ENCODE measurements around the gene SLC44A5. TPM values are rescaled to one million over a fixed set of nuclear protein-coding genes. Genes with fewer than 3 reads are reported as not detected.
A peak's percentile ranks its signal among the peaks of the same experiment; 100 is the strongest.

The SLC44A5 gene
- polyA plus RNA-seq, 1 experiment = 0.19 TPM

DNA sequence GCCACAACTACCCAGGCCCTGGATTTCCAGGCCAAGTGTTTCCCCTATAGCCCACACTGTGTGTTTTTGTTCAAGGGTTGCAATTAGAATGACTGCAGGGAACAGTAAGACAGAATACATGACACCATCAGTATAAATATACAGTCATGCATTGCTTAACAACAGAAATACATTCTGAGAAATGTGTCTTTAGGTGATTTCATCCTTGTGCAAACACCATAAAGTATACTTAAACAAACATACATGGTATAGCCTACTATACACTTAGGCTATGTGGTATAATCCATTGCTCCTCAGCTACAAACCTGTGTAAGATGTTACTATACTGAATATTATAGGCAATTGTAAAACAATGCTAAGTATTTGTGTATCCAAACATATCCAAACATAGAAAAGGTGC, 7.5 kb upstream of the SLC44A5 start:
- Histone ChIP-seq H3K27ac (ENCODE audit: low read depth, low read length) (no peak overlapping the region), H3K9me3 (ENCODE audit: control insufficient read depth, insufficient read depth, low read length) (no peaks in the 10 kb centered on the region; the same call in 1 of the 2 replicates), H3K27me3 (ENCODE audit: control insufficient read depth, insufficient read depth, low read length) (peaks cover 37% of the 10 kb centered on the region), H3K4me3 (ENCODE audit: low read depth, low read length) (no peak overlapping the region)
- POLR2A ChIA-PET = no interaction called here
- TF ChIP-seq, protein P1, sequence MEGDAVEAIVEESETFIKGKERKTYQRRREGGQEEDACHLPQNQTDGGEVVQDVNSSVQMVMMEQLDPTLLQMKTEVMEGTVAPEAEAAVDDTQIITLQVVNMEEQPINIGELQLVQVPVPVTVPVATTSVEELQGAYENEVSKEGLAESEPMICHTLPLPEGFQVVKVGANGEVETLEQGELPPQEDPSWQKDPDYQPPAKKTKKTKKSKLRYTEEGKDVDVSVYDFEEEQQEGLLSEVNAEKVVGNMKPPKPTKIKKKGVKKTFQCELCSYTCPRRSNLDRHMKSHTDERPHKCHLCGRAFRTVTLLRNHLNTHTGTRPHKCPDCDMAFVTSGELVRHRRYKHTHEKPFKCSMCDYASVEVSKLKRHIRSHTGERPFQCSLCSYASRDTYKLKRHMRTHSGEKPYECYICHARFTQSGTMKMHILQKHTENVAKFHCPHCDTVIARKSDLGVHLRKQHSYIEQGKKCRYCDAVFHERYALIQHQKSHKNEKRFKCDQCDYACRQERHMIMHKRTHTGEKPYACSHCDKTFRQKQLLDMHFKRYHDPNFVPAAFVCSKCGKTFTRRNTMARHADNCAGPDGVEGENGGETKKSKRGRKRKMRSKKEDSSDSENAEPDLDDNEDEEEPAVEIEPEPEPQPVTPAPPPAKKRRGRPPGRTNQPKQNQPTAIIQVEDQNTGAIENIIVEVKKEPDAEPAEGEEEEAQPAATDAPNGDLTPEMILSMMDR (IDR thresholded peaks at IDR 0.05; ENCODE audit: low read depth, low read length) = no peak
- CTCF ChIA-PET = no interaction called here
- no peak for DNase-seq (ENCODE audit: low read depth, low spot score)

DNA sequence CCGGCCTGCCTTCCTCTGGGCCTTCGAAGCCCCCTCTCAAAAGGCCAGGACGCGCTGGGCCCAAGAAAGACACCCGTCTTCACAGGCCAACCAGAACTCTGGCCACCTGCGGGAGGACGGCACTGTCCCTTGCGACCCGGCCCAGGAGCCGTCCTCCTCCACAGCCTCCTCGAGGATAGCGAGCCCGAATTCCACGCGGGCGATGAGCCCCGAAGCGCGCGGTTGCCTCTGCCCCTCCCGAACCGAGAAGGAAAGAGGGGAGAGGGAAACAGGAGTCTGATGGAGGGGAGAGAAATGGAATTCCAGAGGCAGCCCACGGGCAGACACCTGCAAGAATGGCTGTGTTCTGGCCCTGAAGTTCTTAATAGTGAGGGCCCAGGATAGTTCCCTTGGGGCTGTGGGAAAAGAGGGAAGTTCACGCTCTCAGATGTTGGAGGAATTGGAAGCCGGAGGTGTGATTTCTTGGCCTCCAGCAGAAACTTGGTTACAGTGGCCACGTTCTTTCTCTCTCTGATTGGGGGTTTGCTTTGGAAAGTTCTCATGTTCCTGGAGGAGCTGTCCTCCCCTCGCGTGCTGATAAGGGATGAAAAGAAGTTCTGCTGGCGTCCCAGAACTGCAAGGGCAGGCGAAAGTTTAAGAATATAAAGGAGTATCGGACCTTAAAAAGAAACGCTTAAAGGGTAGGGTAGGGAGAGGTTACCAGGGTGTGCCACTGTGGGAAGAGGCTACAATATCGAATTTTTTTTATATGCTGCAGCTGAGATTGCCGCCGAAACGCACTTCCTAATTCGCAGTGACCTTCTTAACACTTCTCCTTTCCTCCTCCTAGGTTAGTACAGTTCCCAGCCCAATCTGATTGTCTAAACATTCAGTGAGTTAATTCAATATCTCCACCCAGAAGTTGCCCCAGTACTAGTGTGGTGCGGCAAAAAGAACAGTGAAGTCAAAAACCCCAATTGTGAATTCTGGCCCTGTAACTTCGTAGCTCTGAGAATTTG, 5.8 kb upstream of the SLC44A5 start:
- TF ChIP-seq, protein P1 (IDR thresholded peaks at IDR 0.05; ENCODE audit: low read depth, low read length) = no peak
- H3K27me3 ChIP-seq (ENCODE audit: control insufficient read depth, insufficient read depth, low read length) = peaks cover 42% of the 10 kb centered on the region
- no peak overlapping the region; the same call in 1 of the 2 replicates for H3K4me3 ChIP-seq (ENCODE audit: low read depth, low read length)
- CTCF ChIA-PET = no interaction called here
- H3K9me3 ChIP-seq (ENCODE audit: control insufficient read depth, insufficient read depth, low read length) = no peaks in the 10 kb centered on the region; the same call in 1 of the 2 replicates
- no peak for DNase-seq (ENCODE audit: low read depth, low spot score)
- H3K27ac ChIP-seq (ENCODE audit: low read depth, low read length) = no peak overlapping the region
- POLR2A ChIA-PET = no interaction called here

DNA sequence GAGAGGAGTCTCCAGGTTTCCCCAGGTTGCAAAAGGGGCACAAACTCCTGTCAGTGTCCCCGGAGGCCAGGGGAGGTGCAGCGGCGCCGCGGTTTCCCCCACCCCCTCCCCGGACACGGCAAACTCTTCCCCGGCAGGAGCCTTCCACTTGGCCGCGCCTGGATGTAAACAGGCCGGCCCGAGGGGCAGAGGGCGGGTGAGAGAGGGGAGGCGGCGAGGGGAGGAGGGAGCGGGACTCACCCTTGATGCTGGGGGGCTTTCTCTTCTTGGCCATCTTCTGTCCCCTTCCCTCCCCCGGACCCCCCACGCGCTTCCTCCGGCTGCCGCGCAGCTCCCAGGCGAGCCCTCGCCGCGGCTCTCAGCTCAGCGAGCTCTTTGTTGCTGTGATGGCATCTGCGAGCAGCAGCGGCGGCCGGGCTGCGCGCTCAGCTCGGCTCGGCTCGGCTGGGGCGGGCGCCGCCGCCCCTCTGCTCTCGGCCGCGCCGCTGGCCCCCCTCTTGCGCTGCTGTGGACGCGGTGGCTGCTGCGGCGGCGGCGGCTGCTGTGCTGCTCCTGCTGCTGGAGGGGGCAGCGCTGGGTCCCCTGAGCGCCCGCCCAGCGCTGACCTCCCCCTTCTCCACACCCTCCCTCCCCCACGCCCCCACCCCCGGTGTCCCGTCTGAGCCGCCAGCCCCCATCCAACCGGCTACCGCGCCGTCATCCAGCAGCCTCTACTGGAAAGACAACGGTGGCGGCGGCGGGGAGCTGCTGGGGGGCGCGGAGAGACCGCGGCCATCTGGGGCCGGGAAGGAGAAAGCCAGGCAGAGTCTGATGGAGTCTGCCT, 4.9 kb upstream of the SLC44A5 start:
- Histone ChIP-seq H3K27me3 (ENCODE audit: control insufficient read depth, insufficient read depth, low read length) (peaks cover 42% of the 10 kb centered on the region), H3K4me3 (ENCODE audit: low read depth, low read length) (peak overlapping the region; percentile 58), H3K27ac (ENCODE audit: low read depth, low read length) (no peak overlapping the region), H3K9me3 (ENCODE audit: control insufficient read depth, insufficient read depth, low read length) (no peaks in the 10 kb centered on the region; the same call in 1 of the 2 replicates)
- ChIA-PET POLR2A (no interaction called here), CTCF (interaction anchor here (3.4 kb wide), 1 partner anchor 17 kb away, joined by 18 read pairs; no protein-coding TSS in a partner anchor)
- TF ChIP-seq, protein P1 (IDR thresholded peaks at IDR 0.05; ENCODE audit: low read depth, low read length) = no peak
- no peak for DNase-seq (ENCODE audit: low read depth, low spot score)

DNA sequence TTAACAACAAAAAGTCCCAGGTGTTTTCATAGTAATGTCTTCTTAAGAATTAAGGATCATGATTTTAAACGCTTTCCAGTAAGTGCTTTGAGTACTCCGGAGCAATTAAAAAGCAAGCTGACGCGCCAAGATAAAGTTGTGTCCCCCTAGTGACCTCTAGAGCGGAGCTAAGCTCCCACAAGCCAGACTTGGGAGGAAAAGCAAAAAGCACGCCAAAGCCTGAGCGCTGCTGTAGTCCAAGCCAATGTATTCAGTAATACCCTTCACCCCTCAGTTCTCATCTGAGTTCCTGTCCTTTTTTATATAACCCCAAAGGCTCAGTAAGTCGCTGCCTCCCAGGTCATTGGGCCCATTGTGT, 3.5 kb upstream of the SLC44A5 start:
- Histone ChIP-seq H3K27ac (ENCODE audit: low read depth, low read length) (no peak overlapping the region), H3K27me3 (ENCODE audit: control insufficient read depth, insufficient read depth, low read length) (peaks cover 42% of the 10 kb centered on the region), H3K4me3 (ENCODE audit: low read depth, low read length) (no peak overlapping the region), H3K9me3 (ENCODE audit: control insufficient read depth, insufficient read depth, low read length) (no peaks in the 10 kb centered on the region; the same call in 1 of the 2 replicates)
- POLR2A ChIA-PET = no interaction called here
- CTCF ChIA-PET = interaction anchor here (0.8 to 3.4 kb wide), 3 partner anchors 14 to 381 kb away, joined by 3 to 18 read pairs (median 4); no protein-coding TSS in a partner anchor
- TF ChIP-seq, protein P1 (IDR thresholded peaks at IDR 0.05; ENCODE audit: low read depth, low read length) = no peak
- no peak for DNase-seq (ENCODE audit: low read depth, low spot score)

Measured in AG04450 (cell line).